ENCODE results near the gene SYNGAP1. TPM values are rescaled to one million over a fixed set of nuclear protein-coding genes. Genes with fewer than 3 reads are reported as not detected.
A peak's percentile ranks its signal among the peaks of the same experiment; 100 is the strongest.

Gene SYNGAP1
- total RNA-seq, 1 donor from 2014 or later: 14.1 TPM

- Histone ChIP-seq H3K36me3 (no peaks in the 10 kb centered on the region), H3K9me3 (ENCODE audit: low read depth) (no peaks in the 10 kb centered on the region), H3K9ac (no peak overlapping the region), H3K27ac (peak overlapping the region; percentile 66), H3K4me1 (peaks cover 48% of the 10 kb centered on the region), H3K4me3 (peak overlapping the region; percentile 54), H3F3A (ENCODE audit: low read depth) (peaks cover 55% of the 10 kb centered on the region), H4K20me1 (ENCODE audit: low read depth) (peaks cover 44% of the 10 kb centered on the region), H3K27me3 (no peaks in the 10 kb centered on the region), H3K4me2 (peak overlapping the region; percentile 89), H3K79me2 (ENCODE audit: low read depth) (peaks cover 92% of the 10 kb centered on the region), H2AFZ (replicated peaks) (no peak overlapping the region)
- H3K4me3 Mint-ChIP-seq: peak overlapping the region; percentile 92
- TF ChIP-seq EZH2phosphoT487 (IDR thresholded peaks at IDR 0.05): no peak
- TF ChIP-seq, protein P1, sequence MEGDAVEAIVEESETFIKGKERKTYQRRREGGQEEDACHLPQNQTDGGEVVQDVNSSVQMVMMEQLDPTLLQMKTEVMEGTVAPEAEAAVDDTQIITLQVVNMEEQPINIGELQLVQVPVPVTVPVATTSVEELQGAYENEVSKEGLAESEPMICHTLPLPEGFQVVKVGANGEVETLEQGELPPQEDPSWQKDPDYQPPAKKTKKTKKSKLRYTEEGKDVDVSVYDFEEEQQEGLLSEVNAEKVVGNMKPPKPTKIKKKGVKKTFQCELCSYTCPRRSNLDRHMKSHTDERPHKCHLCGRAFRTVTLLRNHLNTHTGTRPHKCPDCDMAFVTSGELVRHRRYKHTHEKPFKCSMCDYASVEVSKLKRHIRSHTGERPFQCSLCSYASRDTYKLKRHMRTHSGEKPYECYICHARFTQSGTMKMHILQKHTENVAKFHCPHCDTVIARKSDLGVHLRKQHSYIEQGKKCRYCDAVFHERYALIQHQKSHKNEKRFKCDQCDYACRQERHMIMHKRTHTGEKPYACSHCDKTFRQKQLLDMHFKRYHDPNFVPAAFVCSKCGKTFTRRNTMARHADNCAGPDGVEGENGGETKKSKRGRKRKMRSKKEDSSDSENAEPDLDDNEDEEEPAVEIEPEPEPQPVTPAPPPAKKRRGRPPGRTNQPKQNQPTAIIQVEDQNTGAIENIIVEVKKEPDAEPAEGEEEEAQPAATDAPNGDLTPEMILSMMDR (IDR thresholded peaks at IDR 0.05): peak; percentile 65
- DNase-seq (ENCODE audit: low spot score): peak; percentile 92
- peaks cover 82% of the 10 kb centered on the region for H3K4me1 Mint-ChIP-seq
- H3K27ac Mint-ChIP-seq: peak overlapping the region; percentile 92
- peaks cover 14% of the 10 kb centered on the region for H3K36me3 Mint-ChIP-seq
- peaks cover 10% of the 10 kb centered on the region for H3K27me3 Mint-ChIP-seq (ENCODE audit: insufficient read depth, low read depth)
- no peaks in the 10 kb centered on the region for H3K9me3 Mint-ChIP-seq
Observed at GRCh38 chr6:33425668-33426577, 6.1 kb downstream of the SYNGAP1 start.

GRCh38 chr6:33426590-33427511 lies 7.0 kb downstream of the SYNGAP1 start:
- peak overlapping the region; percentile 92 for H3K4me3 Mint-ChIP-seq
- peaks cover 79% of the 10 kb centered on the region for H3K4me1 Mint-ChIP-seq
- Histone ChIP-seq H3K27ac (no peak overlapping the region), H3K4me1 (peaks cover 46% of the 10 kb centered on the region), H3K79me2 (ENCODE audit: low read depth) (peaks cover 89% of the 10 kb centered on the region), H4K20me1 (ENCODE audit: low read depth) (peaks cover 46% of the 10 kb centered on the region), H3K36me3 (no peaks in the 10 kb centered on the region), H3K4me2 (peak overlapping the region; percentile 89), H3K27me3 (no peaks in the 10 kb centered on the region), H3K4me3 (peak overlapping the region; percentile 77), H3K9me3 (ENCODE audit: low read depth) (no peaks in the 10 kb centered on the region), H2AFZ (replicated peaks) (no peak overlapping the region), H3F3A (ENCODE audit: low read depth) (peaks cover 64% of the 10 kb centered on the region), H3K9ac (no peak overlapping the region)
- peaks cover 8% of the 10 kb centered on the region for H3K27me3 Mint-ChIP-seq (ENCODE audit: insufficient read depth, low read depth)
- TF ChIP-seq, protein P1 (IDR thresholded peaks at IDR 0.05): no peak
- TF ChIP-seq EZH2 (IDR thresholded peaks at IDR 0.05) (no peak), EZH2phosphoT487 (IDR thresholded peaks at IDR 0.05) (no peak)
- peak overlapping the region; percentile 92 for H3K27ac Mint-ChIP-seq
- peak; percentile 34 for DNase-seq (ENCODE audit: low spot score)
- no peaks in the 10 kb centered on the region for H3K9me3 Mint-ChIP-seq
- peaks cover 14% of the 10 kb centered on the region for H3K36me3 Mint-ChIP-seq

- Histone ChIP-seq H3K36me3 (no peaks in the 10 kb centered on the region), H2AFZ (replicated peaks) (no peak overlapping the region)
Observed at GRCh38 chr6:33427585-33428223, 7.8 kb downstream of the SYNGAP1 start.

More at GRCh38 chr6:33427585-33428223, 7.8 kb downstream of the SYNGAP1 start:
- Mint-ChIP-seq H3K27ac (peak overlapping the region; percentile 64), H3K4me1 (peaks cover 81% of the 10 kb centered on the region), H3K9me3 (no peaks in the 10 kb centered on the region), H3K4me3 (peak overlapping the region; percentile 92), H3K36me3 (peaks cover 16% of the 10 kb centered on the region), H3K27me3 (ENCODE audit: insufficient read depth, low read depth) (peaks cover 8% of the 10 kb centered on the region)
- no peak overlapping the region for H3K9ac ChIP-seq
- DNase-seq (ENCODE audit: low spot score): peak; percentile 79
- peak overlapping the region; percentile 89 for H3K4me2 ChIP-seq
- peaks cover 54% of the 10 kb centered on the region for H3K4me1 ChIP-seq
- TF ChIP-seq EZH2phosphoT487 (IDR thresholded peaks at IDR 0.05): no peak
- TF ChIP-seq, protein P1 (IDR thresholded peaks at IDR 0.05): peak; percentile 7
- H3K27me3 ChIP-seq: no peaks in the 10 kb centered on the region
- peaks cover 54% of the 10 kb centered on the region for H4K20me1 ChIP-seq (ENCODE audit: low read depth)
- H3K27ac ChIP-seq: no peak overlapping the region
- peaks cover 72% of the 10 kb centered on the region for H3F3A ChIP-seq (ENCODE audit: low read depth)
- peak overlapping the region; percentile 77 for H3K4me3 ChIP-seq
- no peaks in the 10 kb centered on the region for H3K9me3 ChIP-seq (ENCODE audit: low read depth)
- peaks cover 89% of the 10 kb centered on the region for H3K79me2 ChIP-seq (ENCODE audit: low read depth)
